Kidney tubule cell (primary cell): ENCODE results near the gene NIBAN1.
"Not testable (repeated sequence)": the region's sequence is repeated elsewhere in the genome, so short reads cannot be mapped to it uniquely, and the experiment has no call there.

Experiments
- DNase-seq: peaks from one replicate; pipeline ENCODE4 v3.0.0-alpha.2; 2018; ENCODE audit warnings: low spot score

NIBAN1 gene, protein sequence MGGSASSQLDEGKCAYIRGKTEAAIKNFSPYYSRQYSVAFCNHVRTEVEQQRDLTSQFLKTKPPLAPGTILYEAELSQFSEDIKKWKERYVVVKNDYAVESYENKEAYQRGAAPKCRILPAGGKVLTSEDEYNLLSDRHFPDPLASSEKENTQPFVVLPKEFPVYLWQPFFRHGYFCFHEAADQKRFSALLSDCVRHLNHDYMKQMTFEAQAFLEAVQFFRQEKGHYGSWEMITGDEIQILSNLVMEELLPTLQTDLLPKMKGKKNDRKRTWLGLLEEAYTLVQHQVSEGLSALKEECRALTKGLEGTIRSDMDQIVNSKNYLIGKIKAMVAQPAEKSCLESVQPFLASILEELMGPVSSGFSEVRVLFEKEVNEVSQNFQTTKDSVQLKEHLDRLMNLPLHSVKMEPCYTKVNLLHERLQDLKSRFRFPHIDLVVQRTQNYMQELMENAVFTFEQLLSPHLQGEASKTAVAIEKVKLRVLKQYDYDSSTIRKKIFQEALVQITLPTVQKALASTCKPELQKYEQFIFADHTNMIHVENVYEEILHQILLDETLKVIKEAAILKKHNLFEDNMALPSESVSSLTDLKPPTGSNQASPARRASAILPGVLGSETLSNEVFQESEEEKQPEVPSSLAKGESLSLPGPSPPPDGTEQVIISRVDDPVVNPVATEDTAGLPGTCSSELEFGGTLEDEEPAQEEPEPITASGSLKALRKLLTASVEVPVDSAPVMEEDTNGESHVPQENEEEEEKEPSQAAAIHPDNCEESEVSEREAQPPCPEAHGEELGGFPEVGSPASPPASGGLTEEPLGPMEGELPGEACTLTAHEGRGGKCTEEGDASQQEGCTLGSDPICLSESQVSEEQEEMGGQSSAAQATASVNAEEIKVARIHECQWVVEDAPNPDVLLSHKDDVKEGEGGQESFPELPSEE

DNA sequence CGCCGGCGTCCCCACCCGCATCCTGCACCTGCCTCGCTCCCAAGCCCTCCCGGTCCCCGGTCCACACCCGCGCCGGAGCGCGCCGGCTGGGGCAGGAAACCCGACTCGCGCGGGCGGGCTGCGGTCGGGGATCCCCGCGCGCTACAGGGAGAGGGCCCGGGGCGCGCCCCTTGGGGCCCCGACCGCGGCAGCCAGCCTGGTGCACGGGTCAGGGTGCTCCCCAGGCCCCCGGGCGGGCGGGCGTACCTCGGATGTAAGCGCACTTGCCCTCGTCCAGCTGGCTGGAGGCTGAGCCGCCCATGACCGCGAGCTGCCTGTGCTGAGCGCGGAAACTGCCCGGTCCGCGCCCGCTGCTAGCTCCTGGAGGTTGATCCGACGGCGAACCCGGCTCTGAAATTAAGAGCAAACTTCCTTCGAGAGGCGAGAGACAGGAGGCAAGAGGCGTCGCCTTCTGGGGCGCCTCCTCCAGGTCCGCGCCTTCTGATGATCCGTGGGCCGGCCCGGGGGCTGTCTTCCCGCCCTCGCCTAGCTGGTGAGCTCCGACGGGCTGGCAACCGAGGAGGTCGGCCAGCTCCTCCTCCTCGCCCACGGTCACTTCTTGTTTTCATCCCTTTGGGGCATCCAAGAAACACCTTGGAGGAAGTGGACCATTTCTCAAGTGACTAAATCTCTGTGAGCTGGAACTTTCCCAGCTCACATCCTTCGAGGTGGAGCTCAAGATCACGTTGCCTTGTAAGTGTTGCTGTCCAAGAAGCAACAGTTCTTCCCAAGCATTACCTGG lies at the start of gene NIBAN1:
NIBAN1 (minus strand) TSS at position 453 of the 781 bp plus-strand sequence; CDS start at position 301, 152 bp downstream.
- DNase-seq = peak; percentile 88

DNA sequence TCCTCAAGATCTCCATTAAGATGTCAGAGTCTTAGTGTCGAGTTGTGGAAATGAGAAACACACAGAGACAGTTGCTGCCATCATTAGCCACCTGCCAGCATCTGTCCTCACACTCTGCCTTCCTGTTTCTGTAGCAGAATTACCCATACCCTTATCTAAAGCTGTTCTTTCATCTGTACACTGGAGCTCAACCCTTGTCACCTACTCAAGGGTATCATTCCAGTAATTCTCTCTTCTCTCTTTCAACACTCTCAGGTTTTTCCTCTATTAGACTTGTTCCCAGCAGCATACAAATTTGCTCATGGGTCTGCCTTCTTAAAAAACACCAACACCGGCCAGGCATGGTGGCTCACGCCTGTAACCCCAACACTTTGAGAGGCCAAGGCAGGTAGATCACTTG lies 43.7 kb upstream of the NIBAN1 start:
- DNase-seq = peak; percentile 5

DNA sequence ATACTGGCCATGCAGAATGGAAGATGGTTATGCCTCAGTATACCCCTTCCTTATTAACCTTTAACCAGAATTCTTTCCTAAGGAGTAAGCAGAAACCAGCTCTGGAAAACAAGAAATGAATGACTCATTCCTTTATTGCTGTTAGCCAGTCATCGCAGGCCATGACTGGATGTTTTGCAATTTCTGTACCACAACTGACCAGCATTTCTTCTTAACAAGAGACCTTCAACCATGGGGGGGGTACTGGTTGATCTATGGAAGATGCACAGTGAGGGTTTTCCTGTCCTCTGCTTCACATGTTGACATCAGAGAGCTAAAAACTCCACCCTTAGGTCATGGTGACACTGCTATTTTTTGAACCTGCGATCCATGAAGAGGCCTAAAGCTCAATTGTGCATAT lies 43.0 kb upstream of the NIBAN1 start:
- DNase-seq = peak; percentile 94

DNA sequence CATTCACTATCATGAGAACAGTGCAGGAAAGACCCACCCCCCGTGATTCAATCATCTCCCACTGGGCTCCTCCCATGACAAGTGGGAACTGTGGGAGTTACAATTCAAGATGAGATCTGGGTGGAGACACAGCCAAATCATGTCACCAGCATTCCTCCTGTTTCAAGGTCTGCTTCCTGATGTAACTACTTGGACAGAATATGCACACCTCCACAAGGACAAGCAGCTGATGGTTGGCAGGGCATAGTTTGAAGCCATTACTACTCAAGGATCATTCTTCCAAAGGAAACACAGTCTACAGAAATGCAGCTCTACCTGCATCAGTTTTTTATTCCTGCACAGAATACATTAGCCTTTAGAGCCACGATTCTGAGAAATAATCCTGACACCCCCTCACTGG lies 42.6 kb upstream of the NIBAN1 start:
- DNase-seq = peak; percentile 72

DNA sequence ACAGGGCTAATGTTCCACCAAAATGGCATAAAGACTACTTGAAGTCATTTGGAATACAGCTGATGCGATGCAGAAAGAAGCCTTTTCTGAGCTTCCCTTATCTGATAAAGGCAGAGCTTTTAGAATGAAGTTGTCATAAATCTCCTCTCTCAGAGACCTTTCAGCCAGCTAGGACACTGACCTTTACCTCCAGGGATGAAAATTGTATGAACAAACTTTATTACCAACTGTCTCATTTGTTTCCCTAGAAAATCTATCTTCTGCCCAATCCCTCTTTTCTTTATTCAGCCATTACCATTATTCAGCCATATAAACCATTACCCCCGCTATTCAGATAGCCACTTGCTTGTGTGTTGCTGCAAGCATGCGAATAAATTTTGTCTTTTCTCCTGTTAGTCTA lies 41.3 kb upstream of the NIBAN1 start:
- no peak for DNase-seq

DNA sequence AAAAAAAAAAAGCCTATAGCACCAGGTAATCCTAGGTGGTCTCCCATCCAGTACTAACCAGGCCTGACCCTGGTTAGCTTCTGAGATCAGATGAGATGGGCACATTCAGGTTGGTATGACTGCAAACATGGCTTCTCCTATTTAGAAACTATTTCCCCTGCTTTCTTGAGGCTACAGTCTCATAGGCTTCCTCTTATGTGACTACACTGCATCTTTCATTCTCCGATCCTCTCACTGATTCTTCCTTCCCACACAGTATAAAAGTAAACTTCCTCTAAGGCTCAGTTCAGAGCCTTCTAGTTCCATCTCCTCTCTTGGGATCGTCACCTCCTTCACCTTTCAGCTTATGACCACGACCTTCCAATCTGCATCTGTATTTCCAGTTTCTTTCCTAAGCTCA lies 40.6 kb upstream of the NIBAN1 start:
- no peak for DNase-seq

DNA sequence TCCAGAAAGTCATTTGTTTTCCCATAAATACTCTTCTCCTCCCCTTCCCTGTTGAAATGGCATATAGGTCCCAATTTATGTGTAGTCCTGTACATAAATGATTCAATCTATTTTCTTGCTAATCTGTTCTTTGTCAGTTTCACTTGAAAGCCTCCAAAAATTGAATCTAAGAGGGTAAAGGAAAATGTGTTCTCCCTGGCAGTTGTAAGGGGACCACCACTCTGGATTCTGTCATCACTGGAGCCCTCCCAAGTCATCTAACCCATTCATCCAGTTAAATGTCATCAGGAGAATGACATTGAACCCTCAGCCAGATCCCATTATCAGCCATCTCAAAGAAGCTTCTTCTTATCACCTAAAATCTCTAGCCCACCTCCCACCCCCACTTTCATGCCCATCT lies 36.1 kb upstream of the NIBAN1 start:
- DNase-seq = no peak

DNA sequence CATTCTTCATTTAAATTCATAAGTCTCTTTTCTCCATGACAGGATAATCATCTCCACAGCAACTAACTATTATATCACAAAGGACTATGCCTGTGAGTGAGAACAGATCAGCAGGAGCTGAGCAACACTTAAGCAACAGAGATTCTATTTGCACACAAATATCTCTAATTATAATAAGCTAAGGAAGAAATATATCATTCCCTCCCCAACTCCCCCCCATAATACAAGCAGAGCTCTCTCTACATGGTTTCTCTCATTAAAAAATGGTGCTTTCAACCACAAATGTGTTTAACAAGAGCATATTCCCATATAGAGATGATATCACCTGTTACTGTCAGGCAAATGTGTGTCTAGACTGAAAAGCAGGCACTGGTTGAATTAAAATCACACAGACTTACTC lies 34.5 kb upstream of the NIBAN1 start:
- DNase-seq = no peak

DNA sequence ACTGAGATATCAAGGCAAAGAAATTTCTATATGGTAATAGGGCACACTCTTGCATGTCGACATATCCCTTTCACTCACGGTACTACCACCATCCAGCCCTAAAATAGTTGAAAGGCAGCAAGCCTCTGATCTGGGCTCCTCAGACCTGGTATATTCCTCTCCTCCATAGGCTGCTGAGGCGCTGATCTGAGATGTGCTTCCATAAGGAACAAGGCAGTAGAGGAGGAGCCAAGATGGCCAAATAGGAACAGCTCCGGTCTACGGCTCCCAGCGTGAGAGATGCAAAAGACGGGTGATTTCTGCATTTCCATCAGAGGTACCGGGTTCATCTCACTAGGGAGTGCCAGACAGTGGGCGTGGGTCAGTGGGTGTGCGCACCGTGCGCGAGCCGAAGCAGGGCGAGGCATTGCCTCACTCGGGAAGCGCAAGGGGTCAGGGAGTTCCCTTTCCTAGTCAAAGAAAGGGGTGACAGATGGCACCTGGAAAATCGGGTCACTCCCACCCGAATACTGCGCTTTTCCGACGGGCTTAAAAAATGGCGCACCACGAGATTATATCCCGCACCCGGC lies 27.1 kb upstream of the NIBAN1 start:
- not testable (repeated sequence) for DNase-seq

DNA sequence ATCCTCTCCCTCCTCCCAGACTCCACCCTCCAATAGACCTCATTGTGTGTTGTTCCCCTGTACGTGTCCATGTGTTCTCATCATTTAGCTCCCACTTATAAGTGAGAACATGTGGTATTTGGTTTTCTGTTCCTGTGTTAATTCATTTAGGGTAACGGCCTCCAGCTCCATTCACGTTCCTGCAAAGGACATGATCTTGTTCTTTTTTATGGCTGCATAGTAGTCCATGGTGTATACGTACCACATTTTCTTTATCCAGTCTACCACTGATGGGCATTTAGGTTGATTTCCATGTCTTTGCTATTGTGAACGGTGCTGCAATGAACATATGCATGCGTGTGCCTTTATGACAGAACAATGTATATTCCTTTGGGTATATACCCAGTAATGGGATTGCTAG lies 25.7 kb upstream of the NIBAN1 start:
- DNase-seq = not testable (repeated sequence)

DNA sequence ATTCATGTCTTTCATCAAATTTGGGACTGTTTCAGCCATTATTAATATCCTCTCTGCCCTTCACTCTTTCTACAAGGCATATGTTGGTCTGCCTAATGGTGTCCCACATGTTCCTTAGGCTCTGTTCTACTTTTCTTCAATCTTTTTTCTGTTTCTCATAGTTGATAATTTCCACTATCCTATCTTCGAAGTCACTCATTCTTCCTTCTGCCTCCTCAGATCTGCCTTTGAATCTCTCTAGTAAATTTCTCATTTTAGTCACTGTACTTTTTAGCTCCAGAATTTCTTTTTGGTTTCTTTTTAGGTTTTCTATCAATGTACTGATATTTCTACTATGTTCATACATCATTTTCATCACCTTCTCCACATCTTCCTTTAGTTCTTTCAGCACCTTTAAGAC lies 20.0 kb upstream of the NIBAN1 start:
- no peak for DNase-seq

DNA sequence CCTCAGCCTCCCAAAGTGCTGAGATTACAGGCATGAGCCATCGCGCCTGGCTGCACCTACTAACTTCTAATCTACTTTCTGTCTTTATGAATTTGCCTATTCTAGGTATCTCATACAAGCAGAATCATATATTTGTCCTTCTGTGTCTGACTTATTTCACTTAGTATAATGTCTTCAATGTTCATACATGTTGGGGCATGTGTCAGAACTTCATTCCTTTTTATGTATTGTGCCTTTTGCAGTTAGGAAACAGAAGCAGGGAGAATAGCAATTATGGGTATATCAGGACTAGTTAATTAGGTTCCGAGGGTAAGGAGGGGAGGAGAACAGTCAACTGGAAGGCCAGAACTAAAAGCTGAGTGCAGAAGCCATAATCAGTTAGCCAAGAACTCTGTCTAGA lies 18.0 kb upstream of the NIBAN1 start:
- no peak for DNase-seq

DNA sequence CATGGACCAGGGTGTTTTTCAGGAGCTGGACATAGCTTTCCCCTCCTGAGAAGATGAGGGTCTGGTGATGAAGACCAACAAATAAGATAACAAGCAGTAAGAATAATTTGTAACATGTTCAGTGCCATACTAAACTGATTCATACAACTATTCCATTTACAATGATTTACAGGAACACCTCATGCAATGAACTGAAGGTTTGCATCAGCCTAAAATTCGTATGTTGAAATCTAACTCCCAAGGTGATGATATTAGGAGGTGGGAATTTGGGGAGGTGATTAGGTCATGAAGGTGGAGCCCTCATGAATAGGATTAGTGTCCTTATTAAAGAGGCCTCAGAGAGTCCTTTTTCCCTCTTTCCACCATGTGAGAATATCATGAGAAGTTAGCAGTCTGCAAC lies 15.9 kb upstream of the NIBAN1 start:
- peak; percentile 3 for DNase-seq

DNA sequence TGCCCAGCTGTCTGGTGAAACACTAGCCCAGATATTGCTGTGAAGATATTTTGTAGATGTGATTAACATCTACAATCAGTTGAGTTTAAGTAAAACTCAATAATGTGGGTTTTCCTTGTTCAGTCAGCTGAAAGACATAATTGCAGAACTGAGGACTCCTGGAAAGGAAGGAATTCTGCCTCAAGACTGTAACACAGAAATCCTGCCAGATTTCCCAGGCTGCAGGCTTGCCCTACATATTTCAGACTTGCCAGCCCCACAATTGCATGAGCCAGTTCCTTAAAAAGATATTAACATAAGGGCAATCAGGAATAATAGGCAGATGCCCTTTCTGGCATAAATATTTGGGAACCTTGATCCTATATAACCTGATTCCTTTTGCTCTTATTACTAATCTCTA lies 14.2 kb upstream of the NIBAN1 start:
- no peak for DNase-seq

DNA sequence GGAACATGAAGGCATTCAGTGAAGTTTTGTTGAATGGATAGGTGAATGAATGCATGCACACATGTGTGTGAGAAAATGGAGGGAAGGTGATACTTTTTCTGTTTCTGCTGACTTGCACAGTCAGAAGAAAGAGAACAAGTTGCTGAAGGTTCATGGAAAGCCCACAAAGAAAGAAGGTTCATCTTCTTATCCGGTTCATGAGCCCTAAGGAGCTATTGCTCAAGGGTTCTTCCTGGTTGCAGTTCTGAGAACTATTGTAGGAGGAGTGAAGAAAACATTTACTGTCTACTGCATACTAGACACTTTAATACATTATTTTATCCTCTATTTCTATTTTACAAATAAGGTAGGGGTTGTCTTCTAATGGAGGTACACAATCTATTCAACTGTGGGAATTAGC lies 13.4 kb upstream of the NIBAN1 start:
- DNase-seq = no peak

DNA sequence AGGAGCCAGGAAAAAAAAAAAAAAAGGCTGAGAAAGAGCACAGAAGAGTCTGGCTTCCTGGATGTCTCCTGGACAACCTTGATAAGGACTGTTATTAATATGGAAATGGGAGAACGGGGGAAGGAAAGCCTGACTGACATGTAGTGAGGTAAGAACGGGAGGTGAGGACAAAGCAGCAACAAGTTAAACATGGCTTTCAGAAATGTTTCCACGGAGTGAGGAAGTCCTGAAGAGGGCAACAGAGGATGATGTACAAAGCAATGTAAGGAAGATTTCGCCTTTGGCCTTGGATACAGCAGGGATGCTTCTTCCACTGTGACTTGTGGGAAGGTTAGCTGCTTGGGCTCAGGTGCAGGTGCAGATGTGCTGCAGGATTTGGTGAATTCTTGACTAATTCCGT lies 11.9 kb upstream of the NIBAN1 start:
- peak; percentile 49 for DNase-seq

DNA sequence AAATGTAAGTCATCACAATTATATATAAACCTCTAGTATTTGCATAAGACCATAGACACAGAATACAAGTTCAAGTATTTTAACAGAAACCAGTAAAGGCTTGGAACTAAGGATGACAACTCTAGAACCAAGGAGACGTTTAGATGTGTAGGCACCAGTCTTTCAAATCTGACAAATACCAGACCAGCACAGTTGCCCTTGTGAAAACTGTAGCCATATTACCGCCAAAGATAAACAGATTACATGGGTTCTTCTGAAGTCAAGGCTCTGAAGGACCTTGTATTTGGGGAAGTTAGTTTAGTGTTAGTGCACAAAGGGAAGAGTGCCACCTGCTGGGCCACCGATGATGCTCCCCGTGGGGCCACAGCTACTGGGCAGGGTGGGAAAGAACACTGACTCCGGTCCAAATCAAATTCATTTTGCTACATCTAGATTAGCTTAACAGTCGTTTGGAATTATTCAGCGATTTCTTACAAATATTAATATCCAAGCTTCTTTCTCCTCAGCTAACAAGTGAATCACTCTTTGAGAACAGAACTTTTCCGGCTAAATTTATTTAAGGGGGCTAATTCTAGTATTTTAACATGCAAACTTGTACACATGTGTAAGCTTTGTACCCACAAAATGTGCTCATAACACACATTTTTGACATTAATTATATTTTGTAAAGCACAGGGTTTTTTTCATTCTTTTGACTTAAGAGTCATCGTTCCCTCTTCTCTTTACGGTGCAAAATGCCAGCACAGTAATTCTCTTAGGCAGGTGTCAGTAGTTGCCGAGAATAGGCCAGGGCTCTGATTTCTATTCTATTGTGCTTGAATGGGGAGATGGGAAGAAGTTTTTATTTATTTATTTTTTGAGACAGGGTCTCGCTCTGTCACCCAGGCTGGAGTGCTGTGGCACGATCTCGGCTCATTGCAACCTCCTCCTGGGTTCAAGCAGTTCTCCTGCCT lies 8.0 kb upstream of the NIBAN1 start:
- peak; percentile 67 for DNase-seq

DNA sequence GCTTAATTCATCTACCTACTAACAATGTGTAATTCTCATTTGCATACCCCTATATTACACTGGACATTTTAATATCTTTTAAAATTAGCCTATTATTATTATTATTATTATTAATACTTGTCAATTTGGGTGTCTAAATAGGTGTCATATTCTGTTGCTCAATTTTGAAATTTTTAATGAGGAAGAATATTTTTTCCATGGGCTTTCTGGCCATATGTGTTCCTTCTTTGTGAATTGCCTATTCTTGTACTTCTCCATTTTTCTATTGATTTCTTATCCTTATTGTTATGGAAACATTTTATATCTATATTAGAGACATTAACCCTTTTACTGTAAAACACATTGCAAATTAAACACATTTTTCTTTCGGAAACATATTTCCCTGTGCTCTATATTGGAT lies 6.4 kb upstream of the NIBAN1 start:
- no peak for DNase-seq

DNA sequence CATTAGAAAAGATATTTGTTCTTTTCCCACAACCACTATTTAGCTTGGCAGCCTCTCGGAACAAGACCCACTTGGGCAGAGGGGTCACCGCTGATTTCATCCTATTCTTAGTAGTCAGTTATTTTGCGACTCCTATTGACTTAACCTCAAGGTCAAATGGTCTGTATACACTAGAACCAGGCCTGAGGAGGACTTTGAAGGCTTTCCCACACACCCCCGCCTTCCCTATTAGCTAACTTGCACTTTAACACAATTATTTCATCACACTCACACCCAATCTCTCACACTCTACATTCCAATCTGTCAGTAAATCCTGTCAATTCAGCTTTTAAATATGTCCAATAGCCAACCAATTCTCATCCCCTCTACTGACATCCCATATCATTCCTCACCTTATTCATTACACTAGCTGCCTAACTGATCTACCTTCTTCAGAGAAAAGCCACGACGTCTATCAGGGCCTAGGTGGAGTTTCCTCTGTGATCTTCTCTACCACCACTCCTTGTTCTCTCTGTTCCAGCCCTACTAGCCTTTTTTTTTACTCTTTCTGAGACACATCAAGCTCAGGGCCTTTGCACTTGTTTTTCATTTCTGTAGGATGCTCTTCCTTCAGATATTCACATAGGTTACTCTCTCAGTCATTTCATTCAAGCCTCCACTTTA lies 1.0 kb upstream of the NIBAN1 start:
- DNase-seq = no peak

DNA sequence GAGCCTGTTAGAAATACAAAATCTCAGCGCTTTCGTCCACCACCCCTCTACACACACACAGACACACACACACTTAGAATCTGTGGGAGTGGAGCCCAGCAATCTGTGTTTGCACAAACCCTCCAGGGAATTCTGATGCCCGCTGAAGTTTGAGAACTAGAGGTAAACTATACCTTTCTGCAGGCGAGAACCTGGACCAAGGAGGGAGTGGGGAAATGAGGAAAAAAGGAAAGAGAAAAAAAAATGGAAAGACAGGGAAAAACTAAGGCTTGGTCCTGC lies 468 bp upstream of the NIBAN1 start:
- DNase-seq = no peak
